Activated CD4-positive, alpha-beta T cell treated with anti-CD3 and anti-CD28 coated beads for 48 hours (primary cell): ENCODE data around the gene USP2.

ENCODE experiments used
- DNase-seq: peaks from one replicate; pipeline ENCODE4 v3.0.0-alpha.2; 2020

USP2 gene, protein sequence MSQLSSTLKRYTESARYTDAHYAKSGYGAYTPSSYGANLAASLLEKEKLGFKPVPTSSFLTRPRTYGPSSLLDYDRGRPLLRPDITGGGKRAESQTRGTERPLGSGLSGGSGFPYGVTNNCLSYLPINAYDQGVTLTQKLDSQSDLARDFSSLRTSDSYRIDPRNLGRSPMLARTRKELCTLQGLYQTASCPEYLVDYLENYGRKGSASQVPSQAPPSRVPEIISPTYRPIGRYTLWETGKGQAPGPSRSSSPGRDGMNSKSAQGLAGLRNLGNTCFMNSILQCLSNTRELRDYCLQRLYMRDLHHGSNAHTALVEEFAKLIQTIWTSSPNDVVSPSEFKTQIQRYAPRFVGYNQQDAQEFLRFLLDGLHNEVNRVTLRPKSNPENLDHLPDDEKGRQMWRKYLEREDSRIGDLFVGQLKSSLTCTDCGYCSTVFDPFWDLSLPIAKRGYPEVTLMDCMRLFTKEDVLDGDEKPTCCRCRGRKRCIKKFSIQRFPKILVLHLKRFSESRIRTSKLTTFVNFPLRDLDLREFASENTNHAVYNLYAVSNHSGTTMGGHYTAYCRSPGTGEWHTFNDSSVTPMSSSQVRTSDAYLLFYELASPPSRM

DNA sequence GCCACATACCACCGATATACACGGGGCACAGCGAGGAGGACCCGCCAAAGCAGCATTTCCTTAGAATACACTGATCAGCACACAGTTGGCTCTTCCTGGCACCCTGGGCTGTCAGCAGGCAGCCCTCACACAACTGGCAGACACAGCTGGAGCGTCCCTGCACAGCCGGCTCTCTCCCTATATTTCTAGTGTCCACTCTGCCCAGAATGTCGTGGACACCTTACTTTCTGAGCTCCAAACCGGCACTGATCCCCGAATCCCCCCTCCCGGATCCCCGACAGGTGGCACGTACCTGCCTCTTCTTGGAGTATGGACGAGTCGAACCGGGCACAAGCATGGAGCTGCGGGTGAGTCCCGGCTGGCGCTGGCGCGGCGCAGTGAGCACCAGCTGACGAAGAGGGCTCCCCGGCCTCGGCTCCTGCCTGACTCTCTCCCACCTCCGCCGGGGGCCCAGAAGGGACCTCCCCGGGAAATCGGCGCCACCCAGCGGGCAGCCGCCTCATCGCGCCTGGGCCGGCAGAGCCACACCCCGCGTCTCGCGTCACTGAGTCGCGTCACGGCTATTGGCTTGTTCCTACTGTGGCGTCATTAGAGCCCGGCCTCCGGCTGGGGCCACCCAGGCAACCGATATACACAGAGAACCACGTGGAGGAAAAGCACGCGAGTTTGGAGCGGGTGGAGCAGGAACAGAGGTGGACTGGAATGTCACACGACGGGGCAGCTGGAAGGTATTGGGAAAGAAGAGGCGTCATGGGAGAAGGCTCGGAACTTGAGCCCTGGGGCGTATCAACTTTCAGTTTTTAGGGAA lies at the start of gene USP2:
TSS of gene USP2 (minus strand) at position 510 of the 808 bp plus-strand sequence. CDS start 8,210 bp downstream, outside the sequence.
- peak; percentile 97 for DNase-seq

DNA sequence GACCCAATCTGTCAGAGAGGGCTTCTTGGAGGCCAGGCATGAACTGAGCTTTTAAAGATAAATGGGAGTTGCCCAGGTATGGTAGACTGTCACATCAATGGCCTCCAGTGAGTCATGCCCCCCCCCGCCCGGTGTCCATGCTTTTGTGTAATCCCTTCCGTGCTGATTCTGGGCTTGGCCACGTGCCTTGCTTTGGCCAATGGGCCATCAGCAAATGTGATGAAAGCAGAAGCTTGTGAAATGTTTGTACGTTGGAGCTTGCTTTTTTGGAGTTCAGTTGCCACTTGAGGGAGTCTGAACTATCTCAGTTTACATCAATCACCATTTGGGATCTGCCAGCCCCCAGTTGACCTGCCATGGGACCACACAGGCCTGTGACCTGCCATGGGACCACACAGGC lies 45.8 kb upstream of the USP2 start:
- DNase-seq, result no peak

DNA sequence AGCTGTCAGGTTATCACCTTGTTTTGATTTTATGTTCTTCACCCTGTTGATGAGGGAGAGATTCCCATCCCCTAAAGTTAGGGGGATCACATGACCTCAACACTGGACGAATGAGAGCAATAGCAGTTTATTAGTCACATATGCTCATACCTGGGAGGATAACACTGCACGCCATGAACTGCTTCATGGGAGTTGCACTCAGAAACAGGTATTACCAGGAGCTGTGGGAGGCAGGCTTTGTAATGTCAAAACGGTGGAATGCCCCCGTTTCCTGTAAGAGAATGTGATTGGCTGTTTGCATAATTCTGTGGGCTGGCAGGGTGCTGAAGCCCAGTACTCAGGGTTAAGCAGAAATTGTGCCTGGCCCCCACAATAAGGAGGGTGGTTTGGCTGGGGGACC lies 44.7 kb upstream of the USP2 start:
- DNase-seq, result peak; percentile 16

DNA sequence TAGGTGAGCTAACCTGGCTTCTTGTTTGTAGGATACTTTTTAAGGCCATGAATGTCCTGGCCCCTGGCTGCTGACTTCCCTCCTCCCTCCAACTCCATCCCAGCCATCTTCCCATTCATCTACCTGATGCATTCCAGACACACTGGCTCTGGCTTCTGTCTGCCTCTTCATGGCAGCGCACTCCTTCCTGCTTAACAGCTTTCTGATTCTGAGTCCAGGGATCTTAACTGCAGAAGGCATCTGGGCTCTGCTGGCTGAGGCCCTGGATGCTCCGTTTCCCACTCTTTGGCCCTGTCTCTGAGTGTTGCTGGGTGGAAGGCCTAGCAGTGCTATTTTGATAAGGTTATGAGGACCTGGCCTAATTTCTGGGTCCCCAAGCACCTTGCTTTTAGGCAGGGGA lies 43.3 kb upstream of the USP2 start:
- no peak for DNase-seq

DNA sequence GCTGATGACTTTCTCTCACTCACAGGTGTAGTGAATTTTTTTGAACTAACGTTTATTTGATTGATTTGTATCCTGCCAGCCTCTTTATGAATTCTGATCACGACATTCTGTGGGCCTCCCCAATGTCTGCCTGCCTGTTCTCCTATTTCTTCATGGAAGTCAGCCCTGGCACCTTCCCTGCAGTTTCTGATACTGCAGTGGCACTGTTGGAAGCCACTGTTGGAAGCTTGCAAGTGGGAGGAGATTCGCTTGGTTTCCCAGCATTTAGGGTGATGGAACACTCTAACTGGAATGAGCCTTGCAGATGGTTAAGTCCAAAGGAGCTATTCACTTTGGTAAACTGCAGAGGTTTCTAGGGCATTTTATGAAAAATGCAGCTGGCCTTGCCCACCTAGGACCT lies 42.8 kb upstream of the USP2 start:
- no peak for DNase-seq

DNA sequence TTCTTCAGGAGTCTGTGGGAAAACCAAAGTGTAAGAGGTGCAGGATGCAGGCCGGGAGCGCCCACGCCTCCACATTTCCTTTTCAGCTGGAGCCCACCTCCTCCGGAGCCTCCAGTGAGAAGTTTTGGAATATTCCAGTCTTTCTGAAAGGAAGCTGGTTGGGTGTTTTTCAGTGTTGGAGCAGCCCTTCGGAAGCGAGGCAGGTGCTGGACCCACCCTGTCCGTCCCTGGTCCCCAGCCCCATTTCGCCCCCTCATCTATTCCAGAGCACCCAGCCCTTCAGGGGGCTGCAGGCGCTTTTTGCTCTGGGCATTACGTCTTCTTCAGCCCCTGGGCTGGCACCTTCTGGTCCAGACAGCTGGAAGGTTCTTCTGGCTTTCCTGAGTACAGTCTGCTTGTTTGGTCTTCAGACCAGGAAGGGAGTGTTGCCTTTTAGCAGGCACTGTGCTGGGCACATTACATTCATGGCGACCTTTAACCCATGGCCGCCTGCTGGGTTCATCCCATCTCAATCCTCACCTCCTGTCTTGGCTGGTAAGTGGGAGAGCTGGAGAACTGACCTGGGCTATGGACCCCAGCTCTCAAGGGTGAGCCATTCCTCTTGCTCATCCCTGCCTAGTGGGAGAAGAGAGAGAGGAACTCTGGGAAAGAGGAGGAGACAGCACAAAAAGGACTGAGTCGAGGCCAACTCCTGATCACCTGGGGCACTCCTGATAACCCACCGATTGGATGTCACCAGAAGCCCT lies 42.2 kb upstream of the USP2 start:
- DNase-seq, result no peak

DNA sequence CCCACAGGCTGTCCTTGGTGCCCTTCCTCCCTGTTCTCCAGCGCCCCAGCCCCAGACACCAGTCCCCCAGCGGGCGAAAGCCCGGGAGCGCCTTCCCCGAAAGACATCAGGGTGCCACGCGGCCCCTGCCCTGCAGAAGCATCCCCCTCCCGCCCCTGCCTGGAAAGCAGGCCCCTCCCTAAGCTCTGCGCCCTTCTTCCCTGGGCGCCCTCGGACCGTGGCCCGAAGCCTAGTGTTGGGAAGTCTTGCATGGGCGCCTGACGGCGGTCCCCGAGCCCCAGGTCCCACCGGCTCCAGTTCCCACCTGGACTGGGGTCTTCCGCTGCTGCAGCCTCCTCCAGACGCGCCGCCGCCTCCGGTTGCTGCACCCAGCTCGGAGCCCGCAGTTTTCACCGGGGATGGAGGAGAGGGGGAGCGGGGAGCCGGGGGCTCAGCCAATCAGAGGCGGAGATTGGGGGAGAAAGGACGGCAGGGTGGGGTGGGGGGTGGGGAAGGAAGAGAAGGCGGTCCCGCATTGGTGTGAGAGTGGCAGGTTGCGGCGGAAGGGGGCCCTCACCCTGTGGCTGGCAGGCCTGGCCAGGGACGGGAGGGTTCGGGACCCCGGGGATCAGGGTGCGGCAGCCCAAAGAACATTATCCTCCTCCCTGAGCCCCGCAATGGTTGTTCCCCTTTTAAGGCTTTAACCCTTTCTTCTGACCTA lies 41.5 kb upstream of the USP2 start, which contains the start of gene THY1:
TSS of gene THY1 (minus strand) at position 364 of the 700 bp plus-strand sequence. CDS start 2,267 bp downstream, outside the sequence.
- DNase-seq, result no peak

DNA sequence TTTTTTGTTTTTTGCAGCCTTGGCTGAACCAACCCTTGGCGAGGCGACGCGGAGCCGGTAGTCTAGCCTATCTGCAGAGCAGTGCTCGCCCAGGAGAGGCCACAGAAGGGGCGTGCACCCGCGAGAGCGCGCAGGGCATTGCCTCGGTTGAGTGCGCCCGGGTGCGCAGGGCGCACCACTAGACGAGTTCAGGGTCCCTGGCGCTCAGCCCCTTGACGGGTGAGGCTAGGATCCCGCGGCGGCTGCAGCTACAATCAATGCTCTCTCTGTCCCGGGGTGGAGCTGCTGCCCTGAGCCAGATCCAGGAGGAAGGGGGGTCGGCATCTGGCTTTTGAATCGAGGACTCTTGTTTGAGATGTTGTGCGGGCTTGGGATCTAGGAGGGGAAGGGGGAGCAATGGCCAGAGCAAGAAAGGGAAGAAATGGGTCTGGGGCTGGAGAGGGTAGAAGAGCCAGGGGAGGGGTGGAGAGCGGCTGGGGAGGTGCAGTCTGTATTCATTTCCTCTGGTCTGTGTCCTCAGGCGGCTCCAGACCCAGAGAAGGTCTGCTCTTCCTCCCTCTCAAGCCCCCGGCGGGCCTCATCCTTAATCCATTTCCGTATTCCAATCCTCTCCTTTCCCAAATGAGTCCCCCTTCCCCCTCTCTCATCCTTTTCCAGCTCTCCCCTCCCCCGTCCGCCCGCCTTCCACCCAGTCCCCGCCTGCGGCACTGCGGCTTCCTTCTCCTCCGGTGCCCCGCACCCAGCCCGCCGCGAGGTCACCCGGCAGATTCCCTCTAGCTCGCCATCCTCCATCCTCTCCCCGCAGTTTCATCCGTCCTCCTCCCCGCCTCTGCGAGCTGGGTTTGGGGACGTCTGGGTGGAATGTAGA lies 40.7 kb upstream of the USP2 start:
- DNase-seq, result peak; percentile 37

DNA sequence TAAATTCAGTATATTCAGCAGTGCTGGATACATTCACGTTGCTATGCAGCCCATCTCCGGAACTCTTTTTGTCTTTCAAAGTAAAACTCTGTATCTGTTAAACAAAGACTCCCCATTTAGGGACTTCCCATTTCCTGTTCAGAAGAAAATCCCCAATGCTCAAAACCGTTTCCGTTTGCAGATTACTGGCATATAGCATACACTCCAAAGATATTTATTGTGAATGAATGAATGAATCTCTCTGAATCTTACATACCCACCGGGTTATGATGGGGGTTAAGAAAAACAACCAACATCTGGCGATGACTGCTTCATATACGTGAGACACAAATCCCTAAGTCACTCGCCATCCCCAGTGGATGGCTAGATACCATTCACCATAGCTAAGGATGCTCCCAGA lies 39.9 kb upstream of the USP2 start:
- no peak for DNase-seq

DNA sequence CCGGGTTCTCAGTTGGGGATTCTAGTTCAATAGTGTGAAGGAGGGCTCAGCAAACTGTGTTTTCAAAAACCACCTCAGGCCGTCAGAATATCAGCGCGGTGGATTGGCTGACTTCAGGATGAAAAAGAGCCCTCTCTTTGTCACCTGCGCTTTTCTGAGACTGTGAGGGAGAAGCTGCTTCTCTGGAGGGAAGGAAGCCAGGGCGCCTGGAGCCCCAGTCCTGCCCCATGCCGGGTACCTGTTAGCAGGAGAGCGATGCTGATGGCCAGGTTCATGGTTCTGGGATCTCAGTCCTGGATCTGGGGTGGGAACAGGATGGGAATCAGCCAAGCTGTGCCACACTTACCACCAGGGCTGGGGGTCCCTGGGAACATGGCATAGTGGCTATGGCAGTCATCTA lies 39.1 kb upstream of the USP2 start:
- DNase-seq, result no peak

DNA sequence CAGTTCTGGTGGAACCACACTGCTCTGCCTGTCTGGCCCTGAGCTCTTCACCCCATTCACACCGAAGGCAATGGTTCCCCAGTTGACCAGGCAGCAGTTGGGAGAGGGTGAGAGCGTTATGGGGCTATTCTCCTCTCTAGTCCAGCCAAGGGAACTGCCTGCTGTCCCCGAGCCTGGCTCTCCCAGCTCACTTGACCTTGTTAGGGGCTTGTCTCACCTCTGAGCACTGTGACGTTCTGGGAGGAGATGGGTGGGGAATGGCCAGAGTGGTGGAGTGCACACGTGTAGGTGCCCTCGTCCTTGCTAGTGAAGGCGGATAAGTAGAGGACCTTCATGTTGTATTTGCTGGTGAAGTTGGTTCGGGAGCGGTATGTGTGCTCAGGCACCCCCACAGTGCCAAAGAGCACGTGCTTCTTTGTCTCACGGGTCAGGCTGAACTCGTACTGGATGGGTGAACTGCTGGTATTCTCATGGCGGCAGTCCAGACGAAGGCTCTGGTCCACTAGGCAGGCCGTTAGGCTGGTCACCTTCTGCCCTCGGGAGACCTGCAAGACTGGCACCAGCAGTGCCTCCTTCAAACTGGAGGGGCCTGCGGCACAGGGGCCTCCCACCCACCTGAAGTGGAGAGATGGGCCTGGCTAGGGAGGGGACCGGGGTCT lies 38.5 kb upstream of the USP2 start:
- DNase-seq, result no peak

DNA sequence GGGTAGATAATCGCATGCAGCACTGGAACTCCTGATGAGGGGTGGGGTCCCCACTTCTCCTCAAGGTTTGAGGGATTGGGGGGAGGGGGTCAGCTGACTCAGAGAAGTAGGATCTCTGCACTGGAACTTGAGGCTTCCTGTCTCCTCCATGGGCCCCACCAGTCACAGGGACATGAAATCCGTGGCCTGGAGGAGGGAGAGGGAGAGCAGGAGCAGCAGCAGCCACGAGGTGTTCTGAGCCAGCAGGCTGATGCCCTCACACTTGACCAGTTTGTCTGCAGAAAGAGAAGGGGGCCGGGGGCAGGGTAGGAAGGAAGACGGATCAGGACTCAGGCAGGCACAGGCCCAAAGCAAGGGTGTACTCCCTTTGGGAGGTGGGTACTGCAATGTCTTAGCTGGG lies 37.8 kb upstream of the USP2 start:
- no peak for DNase-seq

DNA sequence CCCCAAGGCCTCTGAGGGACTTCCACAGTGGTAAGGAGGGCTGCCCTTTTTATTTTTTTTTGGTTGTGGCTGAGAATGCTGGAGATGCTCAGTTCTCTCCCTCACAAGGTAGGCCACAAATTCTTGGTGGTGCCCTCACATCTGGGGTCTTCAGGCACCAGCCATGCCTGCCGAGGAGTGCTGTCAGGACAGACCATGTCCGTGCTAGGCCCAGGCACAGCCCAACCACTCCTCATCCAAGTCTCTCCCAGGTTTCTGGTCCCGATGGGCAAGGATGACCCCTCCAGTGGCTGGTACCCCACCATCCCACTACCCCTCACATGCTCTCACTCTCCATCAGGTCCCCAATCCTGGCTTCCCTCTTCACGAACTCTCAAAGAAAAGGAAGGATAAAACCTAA lies 37.3 kb upstream of the USP2 start:
- no peak for DNase-seq

DNA sequence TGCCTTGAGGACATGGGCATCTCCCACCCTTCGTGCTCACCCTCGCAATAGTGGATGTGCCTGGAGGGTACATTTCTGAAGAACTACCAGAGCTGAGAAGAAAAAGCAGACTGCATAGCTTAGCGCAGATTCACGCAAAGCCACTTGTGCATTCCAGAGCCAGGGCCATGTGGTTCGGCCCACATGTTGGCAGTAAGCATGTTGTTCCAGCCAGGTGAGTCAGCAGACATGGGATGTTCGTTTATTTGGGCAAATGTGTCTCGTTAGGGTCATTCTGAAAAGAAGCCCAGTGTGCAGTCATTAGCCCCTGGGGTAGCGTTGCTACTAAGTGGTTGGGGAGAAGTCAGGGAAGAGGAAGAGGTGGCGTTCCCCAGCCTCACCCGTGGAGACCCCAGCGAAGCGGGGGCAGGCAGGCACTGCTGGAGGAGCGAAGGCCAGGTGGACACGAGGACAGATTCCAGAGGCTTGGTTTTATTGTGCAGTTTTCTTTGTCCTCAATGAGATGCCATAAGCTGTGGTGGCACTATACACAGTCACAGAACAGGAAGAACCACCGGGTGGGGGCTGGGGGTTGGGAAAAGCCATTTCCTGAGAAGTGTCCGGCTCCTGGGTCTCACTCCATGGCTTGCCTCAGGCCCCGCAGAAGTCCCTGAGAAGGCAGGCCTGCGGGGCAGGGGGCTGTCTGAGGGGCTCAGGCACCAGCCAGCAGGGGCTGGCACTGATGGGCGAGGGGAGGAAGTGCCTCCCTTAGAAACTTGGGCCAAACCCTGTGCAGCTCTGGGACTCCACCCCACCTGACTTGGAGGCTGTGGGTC lies 36.4 kb upstream of the USP2 start:
- no peak for DNase-seq

DNA sequence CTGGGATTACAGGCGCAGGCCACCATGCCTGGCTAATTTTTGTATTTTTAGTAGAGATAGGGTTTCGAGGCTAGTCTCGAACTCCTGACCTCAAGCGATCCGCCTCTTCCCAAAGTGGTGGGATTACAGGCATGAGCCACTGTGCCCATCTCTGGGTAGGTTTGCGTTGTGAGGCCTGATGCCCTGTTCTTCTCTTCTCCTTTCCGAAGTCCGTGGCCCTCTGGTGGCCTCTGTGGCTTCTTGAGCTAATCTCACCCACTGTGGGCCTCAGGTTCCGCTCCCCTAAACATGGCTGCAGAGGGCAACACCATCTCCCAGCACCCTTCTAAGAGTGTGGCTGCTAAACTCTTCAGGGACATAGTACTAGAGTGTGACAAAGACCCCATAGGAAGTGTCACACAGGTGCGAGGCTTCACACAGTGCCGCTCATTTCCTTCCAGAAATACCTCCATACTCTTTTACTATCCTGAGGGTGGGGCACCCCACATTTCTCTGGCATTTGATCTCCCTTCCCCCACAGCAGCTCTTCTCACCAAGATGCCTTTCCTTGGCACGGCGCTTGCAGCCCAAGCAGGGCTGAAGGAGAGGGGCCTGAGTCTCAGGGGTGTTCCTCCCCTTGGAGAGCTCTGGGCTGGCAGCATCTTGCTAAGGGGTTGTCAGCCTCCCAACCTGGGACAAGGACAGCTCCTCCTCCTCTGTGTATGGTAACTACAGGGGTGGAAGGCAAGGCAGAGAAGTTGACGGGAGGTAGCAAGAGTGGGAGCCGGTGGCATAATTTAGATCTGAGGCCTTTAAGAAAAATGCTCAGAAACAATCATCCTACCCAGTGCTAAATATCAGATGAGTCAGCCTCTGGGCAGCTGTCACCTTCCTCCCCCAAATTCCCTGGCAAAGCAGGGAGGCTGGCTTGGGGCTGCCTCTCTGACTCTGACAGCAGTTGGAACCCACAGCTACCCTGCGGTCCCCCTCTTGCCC lies 35.4 kb upstream of the USP2 start:
- no peak for DNase-seq

DNA sequence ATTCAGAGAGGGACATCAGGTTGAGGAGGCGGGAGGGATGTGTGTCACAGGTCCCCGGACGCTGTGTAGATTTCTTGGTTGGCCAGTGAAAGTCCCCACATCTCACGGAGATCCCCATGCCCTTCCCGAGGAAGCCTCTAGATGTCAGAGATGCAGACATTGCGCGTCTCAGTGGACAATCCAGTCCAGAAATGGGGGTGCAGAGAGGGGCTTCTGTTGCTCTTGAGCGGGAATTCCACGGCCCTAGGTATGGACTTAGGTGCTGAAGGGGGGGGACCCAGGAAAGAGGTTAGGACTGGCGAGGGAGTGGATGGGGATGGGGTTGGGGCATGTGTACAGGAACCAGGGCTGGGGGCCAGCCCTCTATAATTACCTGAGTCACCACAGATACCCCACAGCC lies 34.5 kb upstream of the USP2 start:
- no peak for DNase-seq

DNA sequence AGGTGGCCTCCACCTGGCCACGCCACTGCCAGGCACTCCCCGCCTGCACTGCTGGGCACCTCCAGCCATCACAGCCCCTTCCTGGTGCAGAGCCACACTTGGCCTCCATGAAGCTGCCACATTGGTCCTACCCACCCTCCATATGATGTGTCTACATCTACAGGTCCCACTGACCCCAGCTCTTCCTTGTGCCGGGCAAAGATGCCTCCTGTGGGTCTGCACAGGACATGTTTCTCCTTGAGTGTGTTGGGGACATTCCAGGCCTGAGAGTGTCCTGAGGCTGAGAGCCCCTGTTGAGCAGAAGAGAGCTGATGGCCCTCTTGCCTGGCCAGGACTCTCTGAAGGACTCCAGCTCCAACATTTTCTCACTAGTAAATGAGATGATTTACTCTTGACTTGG lies 34.0 kb upstream of the USP2 start:
- DNase-seq, result no peak

DNA sequence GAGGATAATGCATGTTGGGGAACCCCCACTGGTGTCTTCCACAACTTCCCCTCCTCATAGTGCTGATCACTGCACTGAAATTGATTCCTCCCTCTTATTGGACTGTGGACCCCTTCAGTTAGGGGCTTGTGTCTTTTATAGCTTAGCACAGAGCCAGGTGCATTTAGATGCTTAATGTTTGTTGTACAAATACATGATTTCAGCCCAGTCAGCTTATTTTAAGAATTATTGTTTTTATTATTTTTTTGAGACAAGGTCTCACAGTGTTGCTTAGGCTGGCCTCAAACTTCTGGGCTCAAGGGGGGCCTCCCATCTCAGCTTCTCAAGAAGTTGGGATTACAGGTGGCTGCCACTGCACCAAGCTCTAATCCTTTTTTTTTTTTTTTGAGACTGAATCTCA lies 33.2 kb upstream of the USP2 start:
- DNase-seq, result no peak

DNA sequence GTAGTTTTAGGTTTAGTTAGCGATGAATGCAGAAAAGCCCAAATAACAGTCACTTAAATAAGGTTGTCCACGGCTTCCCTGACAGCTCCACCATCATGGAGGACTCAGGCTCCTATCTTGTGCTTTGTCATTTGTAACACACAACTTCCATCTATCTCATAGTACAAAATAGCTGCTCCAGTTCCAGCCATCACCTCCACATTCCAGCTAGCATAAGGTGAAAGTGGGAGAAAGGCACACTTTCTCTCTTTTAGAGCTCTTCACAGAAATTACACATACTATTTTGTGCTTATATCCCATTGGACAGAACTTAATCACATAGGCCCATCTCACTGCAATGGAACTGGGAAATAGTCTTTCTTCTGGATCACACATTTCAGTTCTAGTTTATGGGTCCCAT lies 32.8 kb upstream of the USP2 start:
- DNase-seq, result no peak
